Measurements from ENCODE around the gene SPOCK1. TPM values are rescaled to one million over a fixed set of nuclear protein-coding genes. Genes with fewer than 3 reads are reported as not detected.

SPOCK1 gene
- total and polyA plus RNA-seq, 4 donors: 0.48 to 4.5 (median 0.69) TPM

- H3K9me3 ChIP-seq (ENCODE audit: control insufficient read depth in 4 of 4, insufficient read depth in 3 of 4, low read length in 3 of 4): peaks cover 0 to 5% (median 0%) of the 10 kb centered on the region in 4 donors
- H3K36me3 ChIP-seq (ENCODE audit: control insufficient read depth in 4 of 4, insufficient read depth in 4 of 4, low read length in 4 of 4): no peaks in the 10 kb centered on the region
- H3K4me3 ChIP-seq: no peak overlapping the region
- ATAC-seq (ENCODE audit: insufficient read depth, low FRiP score): no peak
- no peak for DNase-seq
- no peak for TF ChIP-seq CTCF (IDR thresholded peaks at IDR 0.05; ENCODE audit: control extremely low read depth, extremely low read depth)
- peaks cover 0 to 26% (median 5%) of the 10 kb centered on the region in 3 donors for H3K27me3 ChIP-seq (ENCODE audit: control insufficient read depth in 3 of 3, insufficient read depth in 3 of 3, low read length in 2 of 3)
- 62 to 69% methylated on average over 7 of the region's 7 CpGs for WGBS, 2 donors
- H3K9ac ChIP-seq (ENCODE audit: insufficient read depth in 1 of 2, low read length in 2 of 2): no peak overlapping the region
- H3K4me1 ChIP-seq (ENCODE audit: control insufficient read depth in 5 of 5, insufficient read depth in 5 of 5, low read length in 5 of 5): no peaks in the 10 kb centered on the region
- no peak overlapping the region for H3K27ac ChIP-seq (ENCODE audit: low read depth in 1 of 2, low read length in 1 of 2)
Measured at GRCh38 chr5:137134920-137135532, 364.1 kb downstream of the SPOCK1 start.

GRCh38 chr5:137129886-137130680, 369.0 kb downstream of the SPOCK1 start:
- H3K4me1 ChIP-seq (ENCODE audit: control insufficient read depth in 5 of 5, insufficient read depth in 5 of 5, low read length in 5 of 5): no peaks in the 10 kb centered on the region
- DNase-seq (no peak), ATAC-seq (ENCODE audit: insufficient read depth, low FRiP score) (no peak)
- no peaks in the 10 kb centered on the region for H3K36me3 ChIP-seq (ENCODE audit: control insufficient read depth in 4 of 4, insufficient read depth in 4 of 4, low read length in 4 of 4)
- H3K27me3 ChIP-seq (ENCODE audit: control insufficient read depth in 3 of 3, insufficient read depth in 3 of 3, low read length in 2 of 3): peaks cover 0 to 17% (median 3%) of the 10 kb centered on the region in 3 donors
- TF ChIP-seq CTCF (IDR thresholded peaks at IDR 0.05; ENCODE audit: control extremely low read depth, extremely low read depth): no peak
- no peak overlapping the region for H3K9ac ChIP-seq (ENCODE audit: insufficient read depth in 1 of 2, low read length in 2 of 2)
- peaks cover 0 to 5% (median 0%) of the 10 kb centered on the region in 4 donors for H3K9me3 ChIP-seq (ENCODE audit: control insufficient read depth in 4 of 4, insufficient read depth in 3 of 4, low read length in 3 of 4)
- no peak overlapping the region for H3K27ac ChIP-seq (ENCODE audit: low read depth in 1 of 2, low read length in 1 of 2)
- H3K4me3 ChIP-seq: no peak overlapping the region
- WGBS, 2 donors: 73 to 74% methylated on average over 2 of the region's 2 CpGs

- Histone ChIP-seq H3K4me1 (ENCODE audit: control insufficient read depth in 5 of 5, insufficient read depth in 5 of 5, low read length in 5 of 5) (no peaks in the 10 kb centered on the region), H3K27me3 (ENCODE audit: control insufficient read depth in 3 of 3, insufficient read depth in 3 of 3, low read length in 2 of 3) (peaks cover 0 to 7% (median 0%) of the 10 kb centered on the region in 3 donors), H3K9me3 (ENCODE audit: control insufficient read depth in 4 of 4, insufficient read depth in 3 of 4, low read length in 3 of 4) (peaks cover 0 to 5% (median 0%) of the 10 kb centered on the region in 4 donors), H3K27ac (ENCODE audit: low read depth in 1 of 2, low read length in 1 of 2) (no peak overlapping the region), H3K36me3 (ENCODE audit: control insufficient read depth in 4 of 4, insufficient read depth in 4 of 4, low read length in 4 of 4) (no peaks in the 10 kb centered on the region), H3K4me3 (no peak overlapping the region), H3K9ac (ENCODE audit: insufficient read depth in 1 of 2, low read length in 2 of 2) (no peak overlapping the region)
- WGBS, 2 donors: 61 to 73% methylated on average over 4 of the region's 4 CpGs
- no peak for ATAC-seq (ENCODE audit: insufficient read depth, low FRiP score)
- TF ChIP-seq CTCF (IDR thresholded peaks at IDR 0.05; ENCODE audit: control extremely low read depth, extremely low read depth): no peak
- no peak for DNase-seq
Measured at GRCh38 chr5:137128012-137128411, 371.1 kb downstream of the SPOCK1 start.
